ENCODE measurements around the gene PROSER2.

Gene PROSER2

GRCh38 chr10:11910102-11910501 lies 86.9 kb downstream of the PROSER2 start:
- DNase-seq (ENCODE audit: low read depth), result no peak
- H3K4me3 ChIP-seq (ENCODE audit: low read depth, low read length), result no peak overlapping the region
- TF ChIP-seq CTCF (IDR thresholded peaks at IDR 0.05; ENCODE audit: control insufficient read depth, extremely low read depth, insufficient read depth), result no peak

- H3K4me3 ChIP-seq (ENCODE audit: low read depth, low read length), result no peak overlapping the region
- TF ChIP-seq CTCF (IDR thresholded peaks at IDR 0.05; ENCODE audit: control insufficient read depth, extremely low read depth, insufficient read depth), result no peak
- DNase-seq (ENCODE audit: low read depth), result no peak
These were observed 90.0 kb downstream of the PROSER2 start for GRCh38 chr10:11913079-11913641.

GRCh38 chr10:11918384-11918783 lies 95.2 kb downstream of the PROSER2 start:
- DNase-seq (ENCODE audit: low read depth), result no peak
- H3K4me3 ChIP-seq (ENCODE audit: low read depth, low read length), result no peak overlapping the region
- no peak for TF ChIP-seq CTCF (IDR thresholded peaks at IDR 0.05; ENCODE audit: control insufficient read depth, extremely low read depth, insufficient read depth)

GRCh38 chr10:11919271-11919670 lies 96.1 kb downstream of the PROSER2 start:
- DNase-seq (ENCODE audit: low read depth), result no peak
- no peak overlapping the region for H3K4me3 ChIP-seq (ENCODE audit: low read depth, low read length)
- TF ChIP-seq CTCF (IDR thresholded peaks at IDR 0.05; ENCODE audit: control insufficient read depth, extremely low read depth, insufficient read depth), result no peak

Measured in LNCaP clone FGC (cell line).